Upper lobe of left lung (tissue), 6 donors: Measurements from ENCODE around the gene IGFBP6. TPM values are rescaled to one million over a fixed set of nuclear protein-coding genes. Genes with fewer than 3 reads are reported as not detected.

Source experiments
- ATAC-seq, 2 donors: fragments of 200-7000 bp; cut with Tn5 transposase; one replicate each; pipeline ENCODE4 v1.9.1; 2022; ENCODE audit warnings: mild to moderate bottlenecking in 2 of 2, moderate library complexity in 2 of 2; ENCODE audit not compliant: low FRiP score in 2 of 2
- DNase-seq, 2 donors: peaks; one replicate each; pipeline ENCODE4 v3.0.0-alpha.2; 2019 to 2020
- H3K27ac ChIP-seq, 4 donors: fragments of 200-600 bp; sonication (generic); one replicate each; pipeline ENCODE4 v1.5.1; 2016 to 2019
- H3K27me3 ChIP-seq, 4 donors: fragments of 200-600 bp; sonication (generic); one replicate each; pipeline ENCODE4 v1.5.1; 2017 to 2019
- H3K36me3 ChIP-seq, 4 donors: fragments of 200-600 bp; sonication (generic); one replicate each; pipeline ENCODE4 v1.5.1; 2016 to 2019
- H3K4me1 ChIP-seq, 4 donors: fragments of 200-600 bp; sonication (generic); one replicate each; pipeline ENCODE4 v1.5.1; 2018 to 2019
- H3K4me3 ChIP-seq, 4 donors: fragments of 200-600 bp; sonication (generic); one replicate each; pipeline ENCODE4 v1.5.1; 2017 to 2019; ENCODE audit warnings: mild to moderate bottlenecking in 2 of 4, moderate library complexity in 1 of 4
- H3K9me3 ChIP-seq, 4 donors: fragments of 200-600 bp; sonication (generic); one replicate each; pipeline ENCODE4 v1.5.1; 2018 to 2019
- EP300 ChIP-seq, 4 donors: sonication (generic); formaldehyde crosslinking; IDR thresholded peaks; one replicate each; pipeline ENCODE4 v1.5.1; 2017; ENCODE audit warnings: antibody characterized with exemption in 4 of 4, control low read depth in 2 of 4
- POLR2A ChIP-seq, 4 donors: fragments of 450-650 bp; IDR thresholded peaks; one replicate each; pipeline ENCODE4 v1.5.1; 2016 to 2017; ENCODE audit warnings: antibody characterized with exemption in 4 of 4, mild to moderate bottlenecking in 2 of 4
- POLR2AphosphoS5 ChIP-seq, 2 donors: sonication (generic); formaldehyde crosslinking; IDR thresholded peaks; one replicate each; pipeline ENCODE4 v1.5.1; 2017; ENCODE audit warnings: antibody characterized with exemption in 2 of 2
- WGBS, 2 donors: methylation state at CpG; one replicate each; pipeline ENCODE4 v1.1.5; 2017 to 2018; 5-methylcytosine and 5-hydroxymethylcytosine counted together
- total RNA-seq, 6 donors: library from RNA; depleted of rRNA in 4 of 6; stranded (reverse); fragments of >200 nt in 4 of 6; gene quantifications; one replicate each; pipeline versions ENCODE4 v1.1.0 to v1.2.1, GENCODE V29; 2016 to 2021
- TF ChIP-seq, protein P1 (sequence below), 6 experiments: fragments of 450-650 bp in 4 of 6; fragments of 200-600 bp in 2 of 6; sonication (generic) in 2 of 6; IDR thresholded peaks; one replicate each; pipeline ENCODE4 v1.5.1; 2016 to 2019; ENCODE audit warnings: antibody characterized with exemption in 6 of 6
- donor health status: DM: no; HTN: no; CAD: no; lungs with moderate emphysema.
- donor health status: DM: no; HTN: yes; CAD: no; lungs with severe emphysema.

Gene IGFBP6
- total RNA-seq, 6 donors from 2014 or later: 12.6 to 112 (median 48.9) TPM

DNA sequence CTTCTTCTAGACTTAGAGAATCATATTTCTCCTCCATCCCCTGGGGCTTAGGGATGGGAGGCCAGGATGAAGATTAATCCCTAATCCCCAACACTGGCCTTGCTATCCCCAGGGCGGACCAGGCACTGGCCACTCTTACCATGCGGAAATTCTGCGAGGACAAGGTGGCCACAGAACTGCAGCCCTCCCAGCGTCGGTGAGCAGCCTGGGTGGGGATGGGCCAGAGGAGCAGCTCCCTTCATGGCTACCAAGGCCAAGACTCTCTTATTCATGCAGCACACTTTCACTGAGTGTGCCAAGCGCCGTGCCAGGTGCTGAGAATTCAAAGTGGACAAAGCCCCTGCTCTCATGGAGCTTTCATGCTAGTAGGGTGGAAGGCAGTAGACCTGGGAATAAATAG is 40.6 kb upstream of the IGFBP6 start:
- H3K4me3 ChIP-seq: no peak overlapping the region
- DNase-seq: no peak
- no peak for ATAC-seq
- TF ChIP-seq, protein P1, sequence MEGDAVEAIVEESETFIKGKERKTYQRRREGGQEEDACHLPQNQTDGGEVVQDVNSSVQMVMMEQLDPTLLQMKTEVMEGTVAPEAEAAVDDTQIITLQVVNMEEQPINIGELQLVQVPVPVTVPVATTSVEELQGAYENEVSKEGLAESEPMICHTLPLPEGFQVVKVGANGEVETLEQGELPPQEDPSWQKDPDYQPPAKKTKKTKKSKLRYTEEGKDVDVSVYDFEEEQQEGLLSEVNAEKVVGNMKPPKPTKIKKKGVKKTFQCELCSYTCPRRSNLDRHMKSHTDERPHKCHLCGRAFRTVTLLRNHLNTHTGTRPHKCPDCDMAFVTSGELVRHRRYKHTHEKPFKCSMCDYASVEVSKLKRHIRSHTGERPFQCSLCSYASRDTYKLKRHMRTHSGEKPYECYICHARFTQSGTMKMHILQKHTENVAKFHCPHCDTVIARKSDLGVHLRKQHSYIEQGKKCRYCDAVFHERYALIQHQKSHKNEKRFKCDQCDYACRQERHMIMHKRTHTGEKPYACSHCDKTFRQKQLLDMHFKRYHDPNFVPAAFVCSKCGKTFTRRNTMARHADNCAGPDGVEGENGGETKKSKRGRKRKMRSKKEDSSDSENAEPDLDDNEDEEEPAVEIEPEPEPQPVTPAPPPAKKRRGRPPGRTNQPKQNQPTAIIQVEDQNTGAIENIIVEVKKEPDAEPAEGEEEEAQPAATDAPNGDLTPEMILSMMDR (IDR thresholded peaks at IDR 0.05): no peak
- TF ChIP-seq POLR2AphosphoS5 (IDR thresholded peaks at IDR 0.05) (no peak), POLR2A (IDR thresholded peaks at IDR 0.05) (no peak), EP300 (IDR thresholded peaks at IDR 0.05) (no peak)
- H3K4me1 ChIP-seq: peaks cover 55 to 67% (median 62%) of the 10 kb centered on the region in 4 donors
- H3K27ac ChIP-seq: peak overlapping the region in 1 of 4 donors; percentile 48
- H3K36me3 ChIP-seq: peaks cover 13 to 79% (median 56%) of the 10 kb centered on the region in 4 donors
- H3K9me3 ChIP-seq: no peaks in the 10 kb centered on the region
- no peaks in the 10 kb centered on the region for H3K27me3 ChIP-seq
- WGBS, 2 donors: 88 to 96% methylated on average over 7 of the region's 7 CpGs

DNA sequence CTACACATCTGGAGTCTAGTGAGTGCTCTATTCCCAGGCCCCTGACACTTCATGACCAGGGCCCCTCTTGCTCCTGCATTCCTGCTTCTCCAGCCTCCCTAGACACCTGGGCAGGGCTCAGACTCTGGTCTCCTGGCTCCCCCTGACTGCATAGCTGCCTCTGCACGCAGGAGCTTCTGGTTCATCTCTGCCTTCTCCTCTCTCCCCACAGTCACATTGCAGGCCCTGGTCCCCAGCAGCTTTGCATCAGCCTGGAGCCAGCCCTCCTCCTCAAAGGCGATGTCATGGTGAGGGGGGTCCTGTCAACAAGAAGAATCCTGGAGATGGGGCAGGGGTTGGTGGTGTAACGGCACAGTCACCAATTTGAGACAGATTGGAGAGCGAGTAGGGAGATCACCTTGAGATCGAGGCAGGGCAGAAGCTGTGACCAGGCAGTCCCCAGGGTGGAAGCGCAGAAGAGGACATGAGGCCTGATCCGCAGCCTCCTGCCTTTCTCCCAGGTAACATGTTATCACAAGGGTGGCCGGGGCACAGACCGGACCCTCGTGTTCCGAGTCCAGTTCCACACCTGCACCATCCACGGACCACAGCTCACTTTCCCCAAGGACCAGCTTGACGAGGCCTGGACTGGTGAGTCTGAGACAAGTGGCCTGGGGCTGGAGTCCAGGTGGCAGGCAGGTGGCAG is 39.5 kb upstream of the IGFBP6 start:
- no peak for ATAC-seq
- WGBS, 2 donors: 88 to 91% methylated on average over 13 of the region's 13 CpGs
- Histone ChIP-seq H3K27me3 (no peaks in the 10 kb centered on the region), H3K4me3 (no peak overlapping the region), H3K27ac (peak overlapping the region in 3 of 4 donors; percentile 5 to 39 (median 20)), H3K9me3 (no peaks in the 10 kb centered on the region), H3K4me1 (peaks cover 55 to 67% (median 62%) of the 10 kb centered on the region in 4 donors), H3K36me3 (peaks cover 20 to 86% (median 66%) of the 10 kb centered on the region in 4 donors)
- no peak for DNase-seq
- no peak for TF ChIP-seq POLR2A (IDR thresholded peaks at IDR 0.05)
- no peak for TF ChIP-seq POLR2AphosphoS5 (IDR thresholded peaks at IDR 0.05)
- TF ChIP-seq, protein P1 (IDR thresholded peaks at IDR 0.05): no peak
- TF ChIP-seq EP300 (IDR thresholded peaks at IDR 0.05): no peak

DNA sequence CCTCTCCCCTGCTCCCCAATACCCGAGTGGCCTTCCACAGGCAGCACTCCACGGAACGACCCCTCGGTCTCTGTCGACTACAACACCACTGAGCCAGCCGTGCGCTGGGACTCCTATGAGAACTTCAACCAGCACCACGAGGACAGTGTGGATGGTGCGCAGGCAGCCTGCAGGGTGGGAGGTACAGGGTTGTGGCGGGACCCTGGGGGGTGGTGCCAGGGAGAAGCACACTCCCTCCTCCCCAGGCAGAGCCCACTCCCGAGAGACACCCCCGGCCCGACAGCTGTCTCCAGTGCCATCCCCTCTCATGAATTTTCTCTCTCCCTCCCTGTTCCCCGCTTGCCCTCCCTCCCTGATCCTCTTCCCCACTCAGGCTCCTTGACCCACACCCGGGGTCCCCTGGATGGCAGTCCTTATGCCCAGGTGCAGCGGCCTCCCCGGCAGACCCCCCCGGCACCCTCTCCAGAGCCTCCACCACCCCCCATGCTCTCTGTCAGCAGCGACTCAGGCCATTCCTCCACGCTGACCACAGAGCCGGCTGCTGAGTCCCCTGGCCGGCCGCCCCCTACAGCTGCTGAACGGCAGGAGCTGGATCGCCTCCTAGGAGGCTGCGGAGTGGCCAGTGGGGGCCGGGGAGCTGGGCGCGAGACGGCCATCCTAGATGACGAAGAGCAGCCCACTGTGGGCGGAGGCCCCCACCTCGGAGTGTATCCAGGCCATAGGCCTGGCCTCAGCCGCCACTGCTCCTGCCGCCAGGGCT is 38.6 kb upstream of the IGFBP6 start:
- Histone ChIP-seq H3K9me3 (no peaks in the 10 kb centered on the region), H3K27me3 (no peaks in the 10 kb centered on the region), H3K36me3 (peaks cover 27 to 91% (median 75%) of the 10 kb centered on the region in 4 donors), H3K4me3 (no peak overlapping the region), H3K4me1 (peaks cover 52 to 63% (median 57%) of the 10 kb centered on the region in 4 donors), H3K27ac (peak overlapping the region in 3 of 4 donors; percentile 39 to 78 (median 48))
- 88 to 94% methylated on average over 12 to 35 of the region's 35 CpGs for WGBS, 2 donors
- TF ChIP-seq POLR2A (IDR thresholded peaks at IDR 0.05): peak in 1 of 4 donors; percentile 15
- TF ChIP-seq POLR2AphosphoS5 (IDR thresholded peaks at IDR 0.05): no peak
- ATAC-seq (no peak), DNase-seq (peak in 1 of 2 donors; percentile 75)

DNA sequence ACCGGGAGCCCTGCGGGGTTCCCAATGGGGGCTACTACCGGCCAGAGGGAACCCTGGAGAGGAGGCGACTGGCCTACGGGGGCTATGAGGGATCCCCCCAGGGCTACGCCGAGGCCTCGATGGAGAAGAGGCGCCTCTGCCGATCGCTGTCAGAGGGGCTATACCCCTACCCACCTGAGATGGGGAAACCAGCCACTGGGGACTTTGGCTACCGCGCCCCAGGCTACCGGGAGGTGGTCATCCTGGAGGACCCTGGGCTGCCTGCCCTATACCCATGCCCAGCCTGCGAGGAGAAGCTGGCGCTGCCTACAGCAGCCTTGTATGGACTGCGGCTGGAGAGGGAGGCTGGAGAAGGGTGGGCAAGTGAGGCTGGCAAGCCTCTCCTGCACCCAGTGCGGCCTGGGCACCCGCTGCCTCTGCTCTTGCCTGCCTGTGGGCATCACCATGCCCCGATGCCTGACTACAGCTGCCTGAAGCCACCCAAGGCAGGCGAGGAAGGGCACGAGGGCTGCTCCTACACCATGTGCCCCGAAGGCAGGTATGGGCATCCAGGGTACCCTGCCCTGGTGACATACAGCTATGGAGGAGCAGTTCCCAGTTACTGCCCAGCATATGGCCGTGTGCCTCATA is 37.9 kb upstream of the IGFBP6 start:
- no peak for TF ChIP-seq EP300 (IDR thresholded peaks at IDR 0.05)
- TF ChIP-seq, protein P1 (IDR thresholded peaks at IDR 0.05): no peak
- no peak for TF ChIP-seq POLR2AphosphoS5 (IDR thresholded peaks at IDR 0.05)
- no peak for TF ChIP-seq POLR2A (IDR thresholded peaks at IDR 0.05)
- H3K27ac ChIP-seq: peak overlapping the region in 3 of 4 donors; percentile 48 to 78 (median 77)
- DNase-seq (no peak), ATAC-seq (no peak)
- no peaks in the 10 kb centered on the region for H3K27me3 ChIP-seq
- no peaks in the 10 kb centered on the region for H3K9me3 ChIP-seq
- peaks cover 47 to 59% (median 50%) of the 10 kb centered on the region in 4 donors for H3K4me1 ChIP-seq
- no peak overlapping the region for H3K4me3 ChIP-seq
- WGBS, 2 donors: 90 to 92% methylated on average over 7 to 14 of the region's 24 CpGs
- peaks cover 27 to 98% (median 80%) of the 10 kb centered on the region in 4 donors for H3K36me3 ChIP-seq
